22Rv1 (cell line): Measurements from ENCODE around the gene AP3S1.

ENCODE experiments used
- CTCF ChIP-seq: fragments of 450-650 bp; IDR thresholded peaks from 2 replicates; pipeline ENCODE4 v1.5.1; 2017; ENCODE audit warnings: mild to moderate bottlenecking
- ZFX ChIP-seq: fragments of 450-650 bp; IDR thresholded peaks from 2 replicates; pipeline ENCODE4 v1.6.1; 2017; ENCODE audit warnings: antibody characterized with exemption, borderline replicate concordance

- TF ChIP-seq CTCF (no peak), ZFX (no peak)
Measured at GRCh38 chr5:115835481-115835880, 6.3 kb upstream of the AP3S1 start.
